ENCODE results near the gene MYH6. TPM values are rescaled to one million over a fixed set of nuclear protein-coding genes. Genes with fewer than 3 reads are reported as not detected.

Gene MYH6
- total and polyA plus RNA-seq, 4 donors = 0.05 to 0.17 (median 0.06) TPM; not detected in 1

- H3K9me3 ChIP-seq (ENCODE audit: control insufficient read depth in 4 of 4, low read length in 3 of 4) = no peaks in the 10 kb centered on the region
- no peak for DNase-seq (ENCODE audit: low spot score)
- H3K4me3 ChIP-seq (ENCODE audit: low read depth in 1 of 3, low read length in 3 of 3) = no peak overlapping the region
- no peak overlapping the region for H3K9ac ChIP-seq (ENCODE audit: low read depth in 1 of 2, low read length in 2 of 2)
- TF ChIP-seq REST (IDR thresholded peaks at IDR 0.05) (no peak), EGR1 (IDR thresholded peaks at IDR 0.05; ENCODE audit: low read depth in 2 of 2) (no peak), GABPA (IDR thresholded peaks at IDR 0.05 in 1 of 2, conservative IDR thresholded peaks at IDR 0.05 in 1 of 2) (no peak), FOXA2 (IDR thresholded peaks at IDR 0.05) (no peak), NR2F2 (IDR thresholded peaks at IDR 0.05) (no peak), SP1 (IDR thresholded peaks at IDR 0.05) (no peak), ZBTB33 (IDR thresholded peaks at IDR 0.05) (no peak), HNF4A (conservative IDR thresholded peaks at IDR 0.05) (no peak), ATF3 (IDR thresholded peaks at IDR 0.05) (no peak), JUND (IDR thresholded peaks at IDR 0.05) (no peak), FOXA1 (IDR thresholded peaks at IDR 0.05) (no peak), HNF4G (IDR thresholded peaks at IDR 0.05) (no peak), RAD21 (IDR thresholded peaks at IDR 0.05) (no peak), TAF1 (conservative IDR thresholded peaks at IDR 0.05) (no peak), CTCF (IDR thresholded peaks at IDR 0.05; ENCODE audit: low read depth, low read length, missing input control) (no peak), MAX (IDR thresholded peaks at IDR 0.05) (no peak)
- peaks cover 0 to 7% (median 0%) of the 10 kb centered on the region in 4 donors for H3K27me3 ChIP-seq (ENCODE audit: control insufficient read depth in 4 of 4, insufficient read depth in 4 of 4, low read length in 3 of 4)
- 87% methylated on average over 12 of the region's 12 CpGs for WGBS
- H3K4me1 ChIP-seq (ENCODE audit: control insufficient read depth in 4 of 4, insufficient read depth in 4 of 4, low read length in 3 of 4) = no peaks in the 10 kb centered on the region
- no peak overlapping the region for H3K27ac ChIP-seq (ENCODE audit: low read depth in 1 of 2, low read length in 2 of 2)
- H3K36me3 ChIP-seq (ENCODE audit: control insufficient read depth in 4 of 4, insufficient read depth in 3 of 4, low read depth in 1 of 4, low read length in 3 of 4) = no peaks in the 10 kb centered on the region
Measured at GRCh38 chr14:23358553-23359166, 49.4 kb downstream of the MYH6 start.

Data from liver (tissue), 9 donors.